A673 (cell line): ENCODE data around the gene ANXA11. TPM values are rescaled to one million over a fixed set of nuclear protein-coding genes. Genes with fewer than 3 reads are reported as not detected.

ENCODE experiments used
- BruUV-seq: library from RNA; stranded (reverse); fragments of 400-500 nt; replicated peaks from 2 replicates; lab custom pipeline; 2021; lab: Mats Ljungman, UMichigan
- CTCF ChIA-PET: fragments of 300-600 bp; sonication (Branson Sonifier 250); formaldehyde crosslinking; loops from one replicate; lab custom pipeline; 2022; ENCODE audit warnings: antibody characterized with exemption; lab: Charles Lee
- POLR2A ChIA-PET: fragments of 300-600 bp; sonication (Branson Sonifier 250); formaldehyde crosslinking; loops from one replicate; lab custom pipeline; 2022; ENCODE audit warnings: antibody characterized with exemption; ENCODE audit not compliant: low non-redundant PET; lab: Charles Lee
- DNase-seq: peaks from one replicate; pipeline ENCODE4 v3.0.0-alpha.2; 2015; ENCODE audit warnings: low spot score
- H3K27ac ChIP-seq: fragments of 200-600 bp; sonication (generic); 2 replicates; pipeline ENCODE4 v1.5.1; 2016; ENCODE audit warnings: mixed run types, low read depth, mild to moderate bottlenecking, mixed read lengths, antibody characterized with exemption, low read length; ENCODE audit not compliant: poor library complexity, severe bottlenecking
- H3K27me3 ChIP-seq: fragments of 200-600 bp; sonication (generic); replicated peaks from 2 replicates; pipeline ENCODE4 v1.6.1; 2017; ENCODE audit warnings: mixed run types, low read depth, mild to moderate bottlenecking, mixed read lengths, antibody characterized with exemption, low read length; ENCODE audit not compliant: insufficient read depth, poor library complexity
- H3K36me3 ChIP-seq: fragments of 200-600 bp; sonication (generic); 2 replicates; pipeline ENCODE4 v1.6.1; 2016; ENCODE audit warnings: mixed run types, mild to moderate bottlenecking, mixed read lengths, antibody characterized with exemption, low read length; ENCODE audit not compliant: insufficient read depth, poor library complexity, severe bottlenecking
- H3K4me1 ChIP-seq: fragments of 200-600 bp; sonication (generic); 2 replicates; pipeline ENCODE4 v1.6.1; 2017; ENCODE audit warnings: mixed run types, mild to moderate bottlenecking, mixed read lengths, antibody characterized with exemption, low read length; ENCODE audit not compliant: insufficient read depth, poor library complexity, severe bottlenecking
- H3K4me3 ChIP-seq: fragments of 200-600 bp; sonication (generic); 2 replicates; pipeline ENCODE4 v1.5.1; 2016; ENCODE audit warnings: low read depth, mixed run types, mild to moderate bottlenecking, mixed read lengths, low read length; ENCODE audit not compliant: poor library complexity, severe bottlenecking
- H3K9me3 ChIP-seq: fragments of 200-600 bp; sonication (generic); 2 replicates; pipeline ENCODE4 v1.6.1; 2016; ENCODE audit warnings: mixed run types, low read depth, mild to moderate bottlenecking, mixed read lengths, antibody characterized with exemption, low read length; ENCODE audit not compliant: poor library complexity, severe bottlenecking
- EZH2 ChIP-seq: fragments of 200-600 bp; sonication (generic); IDR thresholded peaks from 2 replicates; pipeline ENCODE4 v1.6.1; 2017; ENCODE audit warnings: borderline replicate concordance, low read depth, mild to moderate bottlenecking, mixed read lengths, antibody characterized with exemption, low read length; ENCODE audit not compliant: poor library complexity, severe bottlenecking
- intact Hi-C: fragments of 100-400 bp; cut with micrococcal nuclease; formaldehyde crosslinking; loops from one replicate; pipeline ENCODE4 v1.10.0; 2022; ENCODE audit not compliant: unreplicated experiment
- total RNA-seq: library from RNA; stranded (reverse); gene quantifications from 2 replicates; pipeline ENCODE4 v1.2.3, GENCODE V29; 2021
- TF ChIP-seq, protein P1 (sequence below): fragments of 300-800, 200-600 bp; sonication (generic); conservative IDR thresholded peaks from 2 replicates; pipeline ENCODE4 v1.5.1; 2017; ENCODE audit warnings: low read depth, mild to moderate bottlenecking, antibody characterized with exemption, low read length, moderate library complexity, mixed read lengths

The ANXA11 gene
- total RNA-seq, 1 experiment from 2014 or later, result 119 TPM

DNA sequence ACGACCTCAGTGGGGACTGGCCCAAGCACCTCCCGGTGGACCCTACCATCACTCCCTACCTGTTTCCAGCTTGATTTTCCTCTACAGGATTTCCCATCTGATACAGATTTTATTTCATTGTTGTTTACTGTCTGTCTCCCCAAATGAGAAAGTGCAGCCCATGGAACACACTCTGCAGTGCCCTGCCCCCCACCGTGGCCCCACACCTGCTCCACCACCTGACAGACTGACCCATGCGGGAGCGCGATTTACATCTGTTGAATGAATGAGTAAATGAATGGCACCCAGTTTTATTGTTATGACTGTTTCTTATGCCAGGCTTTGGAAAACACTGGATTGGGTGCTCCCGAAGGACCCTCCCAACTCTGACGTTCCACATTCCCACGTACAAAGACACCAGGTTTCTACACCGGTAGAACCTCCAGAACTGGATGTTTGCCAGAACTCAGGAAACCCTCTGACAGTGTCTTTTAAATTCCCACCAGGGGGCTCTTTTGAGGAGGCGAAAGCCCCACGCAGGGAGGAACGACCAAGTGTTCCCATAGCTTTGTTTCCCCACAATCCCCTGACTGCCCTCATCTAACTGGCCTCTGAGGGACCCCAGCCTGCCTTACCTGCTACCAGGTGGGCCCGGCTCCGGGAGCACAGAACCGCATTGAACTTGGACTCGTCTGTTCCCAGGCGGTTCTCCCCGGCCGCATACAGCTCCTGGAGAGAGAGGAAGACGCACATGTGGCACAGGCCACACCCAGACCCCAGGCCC is 43.8 kb downstream of the ANXA11 start:
- DNase-seq, result peak; percentile 62
- H3K9me3 ChIP-seq, result no peaks in the 10 kb centered on the region
- POLR2A ChIA-PET, result no interaction called here
- no peak overlapping the region for H3K27ac ChIP-seq
- H3K4me1 ChIP-seq, result peaks cover 46% of the 10 kb centered on the region
- CTCF ChIA-PET, result no interaction called here
- H3K4me3 ChIP-seq, result no peak overlapping the region
- no peaks in the 10 kb centered on the region for H3K27me3 ChIP-seq
- no TSS peak for BruUV-seq
- peaks cover 22% of the 10 kb centered on the region for H3K36me3 ChIP-seq
- TF ChIP-seq, protein P1, sequence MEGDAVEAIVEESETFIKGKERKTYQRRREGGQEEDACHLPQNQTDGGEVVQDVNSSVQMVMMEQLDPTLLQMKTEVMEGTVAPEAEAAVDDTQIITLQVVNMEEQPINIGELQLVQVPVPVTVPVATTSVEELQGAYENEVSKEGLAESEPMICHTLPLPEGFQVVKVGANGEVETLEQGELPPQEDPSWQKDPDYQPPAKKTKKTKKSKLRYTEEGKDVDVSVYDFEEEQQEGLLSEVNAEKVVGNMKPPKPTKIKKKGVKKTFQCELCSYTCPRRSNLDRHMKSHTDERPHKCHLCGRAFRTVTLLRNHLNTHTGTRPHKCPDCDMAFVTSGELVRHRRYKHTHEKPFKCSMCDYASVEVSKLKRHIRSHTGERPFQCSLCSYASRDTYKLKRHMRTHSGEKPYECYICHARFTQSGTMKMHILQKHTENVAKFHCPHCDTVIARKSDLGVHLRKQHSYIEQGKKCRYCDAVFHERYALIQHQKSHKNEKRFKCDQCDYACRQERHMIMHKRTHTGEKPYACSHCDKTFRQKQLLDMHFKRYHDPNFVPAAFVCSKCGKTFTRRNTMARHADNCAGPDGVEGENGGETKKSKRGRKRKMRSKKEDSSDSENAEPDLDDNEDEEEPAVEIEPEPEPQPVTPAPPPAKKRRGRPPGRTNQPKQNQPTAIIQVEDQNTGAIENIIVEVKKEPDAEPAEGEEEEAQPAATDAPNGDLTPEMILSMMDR, result peak; percentile 47
- TF ChIP-seq EZH2, result no peak
- intact Hi-C loops, result no loop called here

DNA sequence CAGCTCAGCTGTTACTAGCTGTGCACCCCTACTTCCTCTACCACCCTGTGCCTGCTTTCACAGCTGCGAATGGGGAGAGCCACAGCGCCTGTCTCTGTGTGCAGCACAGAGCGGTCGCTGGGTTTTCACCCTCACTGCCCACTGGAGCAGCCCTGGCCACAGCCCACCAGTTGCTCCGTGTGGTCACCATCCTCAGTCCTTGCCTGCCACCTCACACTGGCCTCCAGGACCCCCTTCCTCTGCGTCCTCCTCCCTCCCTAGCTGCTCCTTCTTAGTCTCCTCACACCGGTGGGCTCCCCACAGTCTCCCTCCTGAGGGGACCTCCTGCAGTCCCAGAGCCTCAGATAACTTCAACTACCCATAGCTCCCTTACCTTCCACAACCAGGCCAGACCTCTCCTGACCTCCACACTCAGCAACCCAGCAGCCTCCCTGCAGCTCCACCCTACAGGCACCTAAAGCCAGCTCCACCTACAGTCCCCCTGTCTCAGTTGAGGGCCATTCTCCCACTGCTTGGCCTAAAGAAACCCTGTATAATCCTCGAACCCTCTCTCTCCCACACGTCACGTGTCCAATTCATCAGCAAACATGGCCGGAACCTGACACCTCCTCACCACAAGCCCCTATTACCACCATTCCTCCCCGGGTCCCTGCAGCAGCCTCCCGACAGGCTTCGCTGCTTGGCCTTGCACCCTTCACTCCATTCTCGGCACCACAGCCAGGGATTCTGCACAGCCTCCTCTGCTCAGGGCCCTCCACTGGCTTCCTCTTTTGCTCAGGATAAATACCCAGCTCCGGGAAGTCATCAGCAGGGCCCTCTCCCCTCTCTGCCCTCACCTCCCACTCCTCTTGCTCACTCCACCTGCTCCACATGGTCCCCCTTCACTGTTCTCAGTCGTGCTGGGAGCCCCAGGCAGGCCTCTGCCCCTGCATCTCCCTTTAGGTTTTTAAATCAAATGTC is 44.7 kb downstream of the ANXA11 start:
- peaks cover 41% of the 10 kb centered on the region for H3K4me1 ChIP-seq
- POLR2A ChIA-PET, result no interaction called here
- TF ChIP-seq EZH2, result no peak
- TF ChIP-seq, protein P1, result no peak
- no peak overlapping the region for H3K27ac ChIP-seq
- no peak for DNase-seq
- intact Hi-C loops, result no loop called here
- H3K36me3 ChIP-seq, result peaks cover 30% of the 10 kb centered on the region
- BruUV-seq, result no TSS peak
- H3K9me3 ChIP-seq, result no peaks in the 10 kb centered on the region
- H3K4me3 ChIP-seq, result no peak overlapping the region
- CTCF ChIA-PET, result interaction anchor here (1.2 kb wide), 1 partner anchor 17 kb away, joined by 5 read pairs; no protein-coding TSS in a partner anchor
- H3K27me3 ChIP-seq, result no peaks in the 10 kb centered on the region

DNA sequence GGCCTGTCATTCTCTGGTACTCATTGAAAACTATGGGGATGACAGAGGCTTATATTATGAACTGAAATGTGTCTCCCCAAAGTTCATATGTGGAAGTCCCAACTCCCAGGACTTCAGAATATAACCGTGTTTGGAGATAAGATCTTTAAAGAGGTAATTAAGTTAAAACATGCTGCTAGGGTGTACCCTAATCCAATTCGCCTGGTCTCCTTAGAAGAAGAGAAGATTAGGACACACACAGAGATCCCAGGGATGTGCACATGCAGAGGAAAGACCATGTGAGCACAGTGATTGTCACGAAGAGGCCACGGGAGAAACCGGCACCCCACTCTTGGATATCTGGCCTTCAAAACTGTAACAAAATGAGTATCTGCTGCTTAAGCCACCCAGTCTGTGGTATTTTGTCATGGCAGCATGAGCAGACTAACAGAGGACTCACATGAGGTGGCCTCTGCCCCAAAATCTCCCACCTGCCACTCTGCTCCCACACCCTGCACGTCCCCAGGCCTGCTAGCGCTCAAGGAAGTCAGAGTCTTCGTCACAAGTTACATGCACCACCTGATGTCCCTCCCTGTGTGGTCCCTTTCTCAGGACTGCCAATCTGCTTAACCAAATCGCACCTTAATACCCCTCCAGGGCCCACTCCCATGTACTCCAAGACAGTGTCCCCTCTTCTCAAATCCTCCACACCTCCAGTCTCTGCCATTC is 46.0 kb downstream of the ANXA11 start:
- peak; percentile 66 for DNase-seq
- Histone ChIP-seq H3K4me1 (peaks cover 37% of the 10 kb centered on the region), H3K27ac (peak overlapping the region; percentile 88), H3K9me3 (no peaks in the 10 kb centered on the region), H3K27me3 (no peaks in the 10 kb centered on the region), H3K36me3 (peaks cover 33% of the 10 kb centered on the region), H3K4me3 (no peak overlapping the region)
- TF ChIP-seq, protein P1, result no peak
- no peak for TF ChIP-seq EZH2
- ChIA-PET POLR2A (interaction anchor here (0.6 kb wide), 1 partner anchor 692 kb away, joined by 10 read pairs; no protein-coding TSS in a partner anchor), CTCF (interaction anchor here (1.2 kb wide), 2 partner anchors 15 to 16 kb away, joined by 5 to 7 read pairs; no protein-coding TSS in a partner anchor)
- BruUV-seq, result no TSS peak
- intact Hi-C loops, result loop anchor here (2.0 kb wide), 1 partner anchor 45 kb away; the partner anchor contains the start of gene ANXA11
